Measurements from ENCODE around the gene IGSF21.

The IGSF21 gene

GRCh38 chr1:18394563-18395156 lies 287.1 kb downstream of the IGSF21 start:
- no peak overlapping the region for H3K4me3 ChIP-seq (ENCODE audit: low read depth, low read length)
- no peak for TF ChIP-seq CTCF (IDR thresholded peaks at IDR 0.05; ENCODE audit: low read depth, low read length)
- no peak for DNase-seq (ENCODE audit: low read depth, low spot score)
- in situ Hi-C loops (cut with HindIII; ENCODE audit: low sequenced_read_pairs): no loop called here

GRCh38 chr1:18396247-18396980 lies 288.8 kb downstream of the IGSF21 start:
- in situ Hi-C loops (cut with HindIII; ENCODE audit: low sequenced_read_pairs): no loop called here
- DNase-seq (ENCODE audit: low read depth, low spot score): no peak
- TF ChIP-seq CTCF (IDR thresholded peaks at IDR 0.05; ENCODE audit: low read depth, low read length): no peak
- no peak overlapping the region for H3K4me3 ChIP-seq (ENCODE audit: low read depth, low read length)

- DNase-seq (ENCODE audit: low read depth, low spot score): no peak
- no peak overlapping the region for H3K4me3 ChIP-seq (ENCODE audit: low read depth, low read length)
- no peak for TF ChIP-seq CTCF (IDR thresholded peaks at IDR 0.05; ENCODE audit: low read depth, low read length)
- in situ Hi-C loops (cut with HindIII; ENCODE audit: low sequenced_read_pairs): no loop called here
Observed at GRCh38 chr1:18397641-18398040, 290.0 kb downstream of the IGSF21 start.

GRCh38 chr1:18398791-18399530 lies 291.4 kb downstream of the IGSF21 start:
- no peak for DNase-seq (ENCODE audit: low read depth, low spot score)
- in situ Hi-C loops (cut with HindIII; ENCODE audit: low sequenced_read_pairs): no loop called here
- H3K4me3 ChIP-seq (ENCODE audit: low read depth, low read length): no peak overlapping the region
- TF ChIP-seq CTCF (IDR thresholded peaks at IDR 0.05; ENCODE audit: low read depth, low read length): no peak

GRCh38 chr1:18400347-18401102 lies 292.9 kb downstream of the IGSF21 start:
- no peak overlapping the region for H3K4me3 ChIP-seq (ENCODE audit: low read depth, low read length)
- no peak for DNase-seq (ENCODE audit: low read depth, low spot score)
- in situ Hi-C loops (cut with HindIII; ENCODE audit: low sequenced_read_pairs): no loop called here
- no peak for TF ChIP-seq CTCF (IDR thresholded peaks at IDR 0.05; ENCODE audit: low read depth, low read length)

GRCh38 chr1:18401921-18402320 lies 294.3 kb downstream of the IGSF21 start:
- in situ Hi-C loops (cut with HindIII; ENCODE audit: low sequenced_read_pairs): no loop called here

More at GRCh38 chr1:18401921-18402320, 294.3 kb downstream of the IGSF21 start:
- DNase-seq (ENCODE audit: low read depth, low spot score): no peak
- H3K4me3 ChIP-seq (ENCODE audit: low read depth, low read length): no peak overlapping the region
- TF ChIP-seq CTCF (IDR thresholded peaks at IDR 0.05; ENCODE audit: low read depth, low read length): no peak

Data from astrocyte of the spinal cord (primary cell).